ENCODE measurements around the gene KRTAP4-9.

DNA sequence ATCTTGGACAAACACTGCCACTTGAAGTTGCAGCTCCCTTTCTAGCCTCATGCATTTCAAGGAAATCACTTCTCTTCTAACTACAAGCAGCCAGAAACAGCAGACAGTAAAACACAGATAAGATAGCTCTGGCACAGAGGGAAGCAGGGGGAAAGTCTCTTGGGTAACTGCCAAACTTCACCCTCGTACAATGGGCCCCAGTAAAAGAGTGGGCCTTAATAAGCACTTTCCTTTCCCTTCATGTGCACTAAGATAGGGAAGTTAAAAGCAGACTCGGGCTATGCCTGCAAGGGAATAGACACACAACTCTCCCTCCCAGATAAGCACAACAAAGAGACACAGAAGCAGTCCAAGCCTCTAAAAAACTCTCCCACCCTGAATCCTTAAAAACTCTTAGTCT is 48.7 kb downstream of the KRTAP4-9 start:
- no peak for TF ChIP-seq POLR2A (IDR thresholded peaks at IDR 0.05)
- TF ChIP-seq, protein P1, sequence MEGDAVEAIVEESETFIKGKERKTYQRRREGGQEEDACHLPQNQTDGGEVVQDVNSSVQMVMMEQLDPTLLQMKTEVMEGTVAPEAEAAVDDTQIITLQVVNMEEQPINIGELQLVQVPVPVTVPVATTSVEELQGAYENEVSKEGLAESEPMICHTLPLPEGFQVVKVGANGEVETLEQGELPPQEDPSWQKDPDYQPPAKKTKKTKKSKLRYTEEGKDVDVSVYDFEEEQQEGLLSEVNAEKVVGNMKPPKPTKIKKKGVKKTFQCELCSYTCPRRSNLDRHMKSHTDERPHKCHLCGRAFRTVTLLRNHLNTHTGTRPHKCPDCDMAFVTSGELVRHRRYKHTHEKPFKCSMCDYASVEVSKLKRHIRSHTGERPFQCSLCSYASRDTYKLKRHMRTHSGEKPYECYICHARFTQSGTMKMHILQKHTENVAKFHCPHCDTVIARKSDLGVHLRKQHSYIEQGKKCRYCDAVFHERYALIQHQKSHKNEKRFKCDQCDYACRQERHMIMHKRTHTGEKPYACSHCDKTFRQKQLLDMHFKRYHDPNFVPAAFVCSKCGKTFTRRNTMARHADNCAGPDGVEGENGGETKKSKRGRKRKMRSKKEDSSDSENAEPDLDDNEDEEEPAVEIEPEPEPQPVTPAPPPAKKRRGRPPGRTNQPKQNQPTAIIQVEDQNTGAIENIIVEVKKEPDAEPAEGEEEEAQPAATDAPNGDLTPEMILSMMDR (IDR thresholded peaks at IDR 0.05), result no peak
